IMR-90 (cell line): Measurements from ENCODE around the gene PAX1.

ENCODE experiments used
- CEBPB ChIP-seq: IDR thresholded peaks from 2 replicates; pipeline ENCODE4 v1.6.1; 2012; ENCODE audit warnings: low read depth, low read length, improper control_type of control experiment
- CHD1 ChIP-seq: IDR thresholded peaks from 2 replicates; pipeline ENCODE4 v1.6.1; 2012; ENCODE audit warnings: low read depth, low read length, improper control_type of control experiment
- MAFK ChIP-seq: IDR thresholded peaks from 2 replicates; pipeline ENCODE4 v1.6.1; 2012; ENCODE audit warnings: low read depth, low read length, improper control_type of control experiment
- MAZ ChIP-seq: IDR thresholded peaks from 2 replicates; pipeline ENCODE4 v1.6.1; 2012; ENCODE audit warnings: low read depth, mild to moderate bottlenecking, low read length, improper control_type of control experiment, moderate library complexity, borderline replicate concordance
- MXI1 ChIP-seq: IDR thresholded peaks from 2 replicates; pipeline ENCODE4 v1.6.1; 2012; ENCODE audit warnings: low read depth, mild to moderate bottlenecking, low read length, moderate library complexity, borderline replicate concordance
- NFE2L2 ChIP-seq: fragments of 150-350 bp; IDR thresholded peaks from 2 replicates; pipeline ENCODE4 v1.6.1; 2016; ENCODE audit warnings: low read depth, mild to moderate bottlenecking, low read length
- POLR2A ChIP-seq: IDR thresholded peaks from 2 replicates; pipeline ENCODE4 v1.6.1; 2012; ENCODE audit warnings: mild to moderate bottlenecking, low read depth, low read length
- RAD21 ChIP-seq: IDR thresholded peaks from 2 replicates; pipeline ENCODE4 v1.6.1; 2012; ENCODE audit warnings: low read length, improper control_type of control experiment
- RCOR1 ChIP-seq: IDR thresholded peaks from 2 replicates; pipeline ENCODE4 v1.6.1; 2012; ENCODE audit warnings: mild to moderate bottlenecking, low read length, improper control_type of control experiment; ENCODE audit not compliant: insufficient replicate concordance
- RFX5 ChIP-seq: IDR thresholded peaks from 2 replicates; pipeline ENCODE4 v1.8.0; 2012; ENCODE audit warnings: low read depth, mild to moderate bottlenecking, low read length, moderate library complexity
- SMC3 ChIP-seq: fragments of 150-350 bp; IDR thresholded peaks from 2 replicates; pipeline ENCODE4 v1.6.1; 2016; ENCODE audit warnings: low read depth, mild to moderate bottlenecking, antibody characterized with exemption, low read length, moderate library complexity
- TF ChIP-seq, protein P1 (sequence below): conservative IDR thresholded peaks from 2 replicates; pipeline ENCODE4 v1.5.1; 2012; ENCODE audit warnings: mild to moderate bottlenecking, low read depth, low read length, improper control_type of control experiment
- TF ChIP-seq, protein P2 (sequence below): fragments of 150-350 bp; IDR thresholded peaks from 2 replicates; pipeline ENCODE4 v1.6.1; 2017; ENCODE audit warnings: mild to moderate bottlenecking, antibody characterized with exemption, low read length, low read depth
- TF ChIP-seq, protein P3 (sequence below): fragments of 150-350 bp; IDR thresholded peaks from 2 replicates; pipeline ENCODE4 v1.6.1; 2016; ENCODE audit warnings: low read depth, mild to moderate bottlenecking, low read length, moderate library complexity, borderline replicate concordance

DNA sequence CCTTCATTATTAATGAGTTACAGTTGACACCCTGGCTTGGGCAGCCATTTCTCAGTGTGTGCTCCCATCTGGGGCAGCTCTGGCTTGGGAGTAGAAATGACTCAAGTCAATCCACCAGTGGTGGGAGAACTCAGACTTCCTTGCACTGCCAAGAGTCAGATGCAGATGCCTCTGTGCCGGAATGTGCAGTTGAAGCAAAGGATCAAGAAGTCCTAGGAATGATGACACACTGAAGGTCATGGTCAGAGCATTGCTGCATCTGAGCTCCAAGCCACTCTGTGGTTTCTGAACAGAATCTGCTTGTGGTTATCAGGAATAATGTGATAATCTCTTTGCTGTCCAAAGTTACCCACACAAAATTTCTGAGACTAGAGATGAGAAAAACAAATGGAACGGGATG, 19.5 kb upstream of the PAX1 start:
- TF ChIP-seq MAFK (no peak), CEBPB (no peak), RFX5 (no peak), RCOR1 (no peak), MAZ (no peak), RAD21 (no peak), NFE2L2 (no peak), POLR2A (no peak), MXI1 (no peak), SMC3 (no peak), CHD1 (no peak)
- TF ChIP-seq, protein P1, sequence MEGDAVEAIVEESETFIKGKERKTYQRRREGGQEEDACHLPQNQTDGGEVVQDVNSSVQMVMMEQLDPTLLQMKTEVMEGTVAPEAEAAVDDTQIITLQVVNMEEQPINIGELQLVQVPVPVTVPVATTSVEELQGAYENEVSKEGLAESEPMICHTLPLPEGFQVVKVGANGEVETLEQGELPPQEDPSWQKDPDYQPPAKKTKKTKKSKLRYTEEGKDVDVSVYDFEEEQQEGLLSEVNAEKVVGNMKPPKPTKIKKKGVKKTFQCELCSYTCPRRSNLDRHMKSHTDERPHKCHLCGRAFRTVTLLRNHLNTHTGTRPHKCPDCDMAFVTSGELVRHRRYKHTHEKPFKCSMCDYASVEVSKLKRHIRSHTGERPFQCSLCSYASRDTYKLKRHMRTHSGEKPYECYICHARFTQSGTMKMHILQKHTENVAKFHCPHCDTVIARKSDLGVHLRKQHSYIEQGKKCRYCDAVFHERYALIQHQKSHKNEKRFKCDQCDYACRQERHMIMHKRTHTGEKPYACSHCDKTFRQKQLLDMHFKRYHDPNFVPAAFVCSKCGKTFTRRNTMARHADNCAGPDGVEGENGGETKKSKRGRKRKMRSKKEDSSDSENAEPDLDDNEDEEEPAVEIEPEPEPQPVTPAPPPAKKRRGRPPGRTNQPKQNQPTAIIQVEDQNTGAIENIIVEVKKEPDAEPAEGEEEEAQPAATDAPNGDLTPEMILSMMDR = no peak
- TF ChIP-seq, protein P2, sequence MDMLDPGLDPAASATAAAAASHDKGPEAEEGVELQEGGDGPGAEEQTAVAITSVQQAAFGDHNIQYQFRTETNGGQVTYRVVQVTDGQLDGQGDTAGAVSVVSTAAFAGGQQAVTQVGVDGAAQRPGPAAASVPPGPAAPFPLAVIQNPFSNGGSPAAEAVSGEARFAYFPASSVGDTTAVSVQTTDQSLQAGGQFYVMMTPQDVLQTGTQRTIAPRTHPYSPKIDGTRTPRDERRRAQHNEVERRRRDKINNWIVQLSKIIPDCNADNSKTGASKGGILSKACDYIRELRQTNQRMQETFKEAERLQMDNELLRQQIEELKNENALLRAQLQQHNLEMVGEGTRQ = no peak
- TF ChIP-seq, protein P3, sequence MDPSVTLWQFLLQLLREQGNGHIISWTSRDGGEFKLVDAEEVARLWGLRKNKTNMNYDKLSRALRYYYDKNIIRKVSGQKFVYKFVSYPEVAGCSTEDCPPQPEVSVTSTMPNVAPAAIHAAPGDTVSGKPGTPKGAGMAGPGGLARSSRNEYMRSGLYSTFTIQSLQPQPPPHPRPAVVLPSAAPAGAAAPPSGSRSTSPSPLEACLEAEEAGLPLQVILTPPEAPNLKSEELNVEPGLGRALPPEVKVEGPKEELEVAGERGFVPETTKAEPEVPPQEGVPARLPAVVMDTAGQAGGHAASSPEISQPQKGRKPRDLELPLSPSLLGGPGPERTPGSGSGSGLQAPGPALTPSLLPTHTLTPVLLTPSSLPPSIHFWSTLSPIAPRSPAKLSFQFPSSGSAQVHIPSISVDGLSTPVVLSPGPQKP = no peak
